Effector memory CD4-positive, alpha-beta T cell (primary cell): ENCODE results near the gene ELOA2.

Experiments used
- DNase-seq, 3 donors: peaks; one replicate each; pipeline ENCODE4 v3.0.0-alpha.2; 2020
- H3K27ac ChIP-seq: 2 replicates; pipeline ENCODE4 v1.7.0; 2013; ENCODE audit warnings: mild to moderate bottlenecking, low read length, moderate library complexity; ENCODE audit not compliant: insufficient read depth, poor library complexity, severe bottlenecking
- H3K27me3 ChIP-seq: replicated peaks from 2 replicates; pipeline ENCODE4 v1.7.0; 2013; ENCODE audit warnings: mild to moderate bottlenecking, low read length; ENCODE audit not compliant: insufficient read depth, control insufficient read depth, poor library complexity, severe bottlenecking
- H3K36me3 ChIP-seq: 2 replicates; pipeline ENCODE4 v1.7.0; 2013; ENCODE audit warnings: mild to moderate bottlenecking, low read length, moderate library complexity; ENCODE audit not compliant: control insufficient read depth, insufficient read depth
- H3K4me1 ChIP-seq: 2 replicates; pipeline ENCODE4 v1.7.0; 2013; ENCODE audit warnings: low read length, mild to moderate bottlenecking; ENCODE audit not compliant: control insufficient read depth, insufficient read depth, poor library complexity, severe bottlenecking
- H3K4me3 ChIP-seq: 2 replicates; pipeline ENCODE4 v1.7.0; 2013; ENCODE audit warnings: low read length, low read depth, mild to moderate bottlenecking; ENCODE audit not compliant: insufficient read depth, poor library complexity, severe bottlenecking
- H3K9me3 ChIP-seq: 2 replicates; pipeline ENCODE4 v1.7.0; 2013; ENCODE audit warnings: mild to moderate bottlenecking, low read length, moderate library complexity; ENCODE audit not compliant: control insufficient read depth
- total RNA-seq, 3 donors: gene quantifications; one replicate each; lab custom pipeline; 2026; lab: John Stamatoyannopoulos, UW

Gene ELOA2, protein sequence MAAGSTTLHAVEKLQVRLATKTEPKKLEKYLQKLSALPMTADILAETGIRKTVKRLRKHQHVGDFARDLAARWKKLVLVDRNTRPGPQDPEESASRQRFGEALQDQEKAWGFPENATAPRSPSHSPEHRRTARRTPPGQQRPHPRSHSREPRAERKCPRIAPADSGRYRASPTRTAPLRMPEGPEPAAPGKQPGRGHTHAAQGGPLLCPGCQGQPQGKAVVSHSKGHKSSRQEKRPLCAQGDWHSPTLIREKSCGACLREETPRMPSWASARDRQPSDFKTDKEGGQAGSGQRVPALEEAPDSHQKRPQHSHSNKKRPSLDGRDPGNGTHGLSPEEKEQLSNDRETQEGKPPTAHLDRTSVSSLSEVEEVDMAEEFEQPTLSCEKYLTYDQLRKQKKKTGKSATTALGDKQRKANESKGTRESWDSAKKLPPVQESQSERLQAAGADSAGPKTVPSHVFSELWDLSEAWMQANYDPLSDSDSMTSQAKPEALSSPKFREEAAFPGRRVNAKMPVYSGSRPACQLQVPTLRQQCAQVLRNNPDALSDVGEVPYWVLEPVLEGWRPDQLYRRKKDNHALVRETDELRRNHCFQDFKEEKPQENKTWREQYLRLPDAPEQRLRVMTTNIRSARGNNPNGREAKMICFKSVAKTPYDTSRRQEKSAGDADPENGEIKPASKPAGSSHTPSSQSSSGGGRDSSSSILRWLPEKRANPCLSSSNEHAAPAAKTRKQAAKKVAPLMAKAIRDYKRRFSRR
- 0 reads per million in 3 donors for total RNA-seq

DNA sequence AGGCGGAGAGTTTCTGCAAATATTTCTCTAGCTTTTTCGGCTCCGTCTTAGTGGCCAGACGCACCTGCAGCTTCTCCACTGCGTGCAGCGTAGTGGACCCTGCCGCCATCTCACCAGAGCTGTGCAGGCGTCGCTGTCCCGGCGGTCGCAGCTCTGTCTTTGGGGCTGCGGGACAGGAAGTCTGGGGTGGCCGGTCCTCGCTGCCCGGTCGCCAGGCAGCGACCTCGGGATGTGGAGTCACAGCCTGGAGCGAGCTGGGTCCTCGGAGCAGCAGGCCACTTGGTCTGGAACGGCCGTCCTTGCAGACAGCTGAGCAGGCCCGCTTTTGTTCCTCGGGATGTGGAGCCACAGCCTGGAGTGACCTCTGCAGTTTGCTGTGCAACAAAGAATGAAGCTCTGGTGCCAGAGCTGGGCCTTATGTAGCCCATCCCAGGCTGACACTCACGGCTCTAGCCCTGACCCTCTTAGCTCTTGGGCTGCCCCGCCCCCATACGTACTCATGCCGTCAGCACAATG, at the start of gene ELOA2:
Gene ELOA2, minus strand, starts transcription at position 466 of the 516 bp plus-strand sequence. Its CDS starts 357 bp downstream, at position 109.
- no peak within 1 kb of the TSS for H3K27ac ChIP-seq
- no peaks in the 10 kb centered on the region for H3K36me3 ChIP-seq
- H3K27me3 ChIP-seq = peaks cover 3% of the 10 kb centered on the region
- DNase-seq = no peak
- H3K9me3 ChIP-seq = no peaks in the 10 kb centered on the region
- no peak within 1 kb of the TSS for H3K4me3 ChIP-seq
- no peaks in the 10 kb centered on the region for H3K4me1 ChIP-seq

DNA sequence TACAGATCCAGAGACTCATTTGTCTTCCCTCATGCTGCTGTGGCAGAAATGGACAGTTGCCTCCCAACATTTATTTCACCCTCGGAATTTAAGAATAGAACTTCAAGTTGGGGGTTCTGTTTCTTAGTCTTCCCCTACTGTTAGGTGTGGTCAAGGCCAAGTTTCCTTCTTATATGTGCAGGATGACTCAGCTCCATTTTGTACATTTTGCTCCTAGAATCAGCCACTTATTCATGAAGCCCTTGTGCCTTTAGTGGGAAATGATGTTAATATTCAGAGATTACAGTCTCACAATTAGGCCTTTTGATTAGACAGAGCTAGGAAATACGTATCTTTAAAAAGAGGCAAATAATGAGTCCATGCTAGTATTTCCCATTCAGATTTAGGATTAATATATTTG, 46.2 kb upstream of the ELOA2 start:
- no peak for DNase-seq
- no peaks in the 10 kb centered on the region for H3K36me3 ChIP-seq
- no peak overlapping the region for H3K27ac ChIP-seq
- H3K27me3 ChIP-seq = no peaks in the 10 kb centered on the region
- H3K4me1 ChIP-seq = no peaks in the 10 kb centered on the region
- H3K9me3 ChIP-seq = no peaks in the 10 kb centered on the region
- H3K4me3 ChIP-seq = no peak overlapping the region

DNA sequence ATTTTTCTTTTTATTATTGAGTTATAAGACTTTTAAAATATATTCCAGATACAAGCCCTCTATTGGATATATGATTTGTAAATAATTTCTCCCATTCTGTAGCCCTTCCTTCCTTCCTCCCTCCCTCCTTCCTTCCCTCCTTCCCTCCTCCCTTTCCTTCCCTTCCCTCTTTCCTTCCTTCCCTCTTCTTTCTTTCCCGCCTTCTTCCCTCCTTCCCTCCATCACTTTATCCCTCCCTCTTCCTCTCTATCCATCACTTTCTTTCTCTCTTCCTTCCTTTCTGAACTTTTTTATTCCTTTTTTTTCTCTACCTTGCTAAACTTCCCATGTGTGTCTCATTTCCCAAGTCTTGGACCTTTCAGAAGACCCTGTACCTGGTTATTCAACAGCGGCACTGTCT, 45.5 kb upstream of the ELOA2 start:
- Histone ChIP-seq H3K36me3 (no peaks in the 10 kb centered on the region), H3K27me3 (no peaks in the 10 kb centered on the region), H3K9me3 (no peaks in the 10 kb centered on the region), H3K4me1 (no peaks in the 10 kb centered on the region), H3K27ac (no peak overlapping the region), H3K4me3 (no peak overlapping the region)
- no peak for DNase-seq

DNA sequence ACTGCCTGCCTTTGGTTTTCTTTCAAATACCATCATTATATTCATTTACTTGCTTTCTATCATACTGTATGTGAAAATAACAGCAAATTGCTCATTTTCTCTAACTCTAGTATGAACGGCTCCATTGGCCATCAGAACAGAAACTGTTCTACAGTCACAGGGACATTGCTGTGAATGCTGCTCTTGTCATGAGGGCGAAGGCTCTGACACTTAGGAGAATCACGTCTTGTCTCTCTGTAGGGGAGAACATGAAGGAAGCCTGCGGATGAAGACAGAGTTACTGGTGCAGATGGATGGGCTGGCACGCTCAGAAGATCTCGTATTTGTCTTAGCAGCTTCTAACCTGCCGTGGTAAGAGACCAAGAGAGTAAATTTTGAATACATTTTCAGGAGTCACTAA, 41.7 kb upstream of the ELOA2 start:
- H3K27ac ChIP-seq = no peak overlapping the region
- H3K36me3 ChIP-seq = no peaks in the 10 kb centered on the region
- H3K27me3 ChIP-seq = no peaks in the 10 kb centered on the region
- no peak overlapping the region for H3K4me3 ChIP-seq
- no peaks in the 10 kb centered on the region for H3K9me3 ChIP-seq
- no peak for DNase-seq
- H3K4me1 ChIP-seq = no peaks in the 10 kb centered on the region

DNA sequence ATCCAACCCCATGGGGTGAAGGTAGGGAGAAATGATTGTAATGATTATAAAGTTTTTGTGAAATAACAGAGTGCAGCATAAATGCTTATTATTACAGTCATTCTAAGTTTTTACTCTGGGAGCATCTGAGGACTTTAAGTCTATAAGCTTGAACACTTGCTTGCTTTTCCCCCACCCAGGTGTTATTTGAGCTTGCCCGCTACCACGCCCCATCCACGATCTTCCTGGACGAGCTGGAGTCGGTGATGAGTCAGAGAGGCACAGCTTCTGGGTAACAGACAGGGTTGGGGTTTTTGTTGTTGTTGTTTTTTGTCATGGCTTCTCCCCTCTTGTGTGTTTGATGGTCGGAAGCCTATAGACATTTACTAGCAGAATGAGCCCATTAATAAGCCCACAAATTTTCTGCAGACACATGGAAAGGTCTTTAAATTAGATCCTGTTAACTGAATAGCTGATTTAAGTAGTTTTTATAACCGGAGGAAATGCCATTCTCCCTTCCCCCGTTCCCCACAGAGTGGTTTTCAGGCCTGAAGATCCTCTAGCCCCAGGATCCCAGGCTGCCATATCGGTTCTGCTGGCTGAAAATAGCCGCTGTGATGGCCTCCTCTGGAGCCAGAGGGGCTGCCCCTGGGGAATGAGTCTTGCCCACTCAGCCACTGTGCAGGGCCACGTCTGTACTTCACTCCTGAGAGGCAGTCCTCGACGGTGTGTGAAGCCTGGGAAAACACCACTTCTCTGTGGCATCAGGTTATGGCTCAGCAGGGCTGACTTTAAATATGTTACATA, 39.9 kb upstream of the ELOA2 start:
- Histone ChIP-seq H3K36me3 (no peaks in the 10 kb centered on the region), H3K4me1 (no peaks in the 10 kb centered on the region), H3K9me3 (no peaks in the 10 kb centered on the region), H3K27me3 (no peaks in the 10 kb centered on the region), H3K27ac (no peak overlapping the region), H3K4me3 (no peak overlapping the region)
- no peak for DNase-seq

DNA sequence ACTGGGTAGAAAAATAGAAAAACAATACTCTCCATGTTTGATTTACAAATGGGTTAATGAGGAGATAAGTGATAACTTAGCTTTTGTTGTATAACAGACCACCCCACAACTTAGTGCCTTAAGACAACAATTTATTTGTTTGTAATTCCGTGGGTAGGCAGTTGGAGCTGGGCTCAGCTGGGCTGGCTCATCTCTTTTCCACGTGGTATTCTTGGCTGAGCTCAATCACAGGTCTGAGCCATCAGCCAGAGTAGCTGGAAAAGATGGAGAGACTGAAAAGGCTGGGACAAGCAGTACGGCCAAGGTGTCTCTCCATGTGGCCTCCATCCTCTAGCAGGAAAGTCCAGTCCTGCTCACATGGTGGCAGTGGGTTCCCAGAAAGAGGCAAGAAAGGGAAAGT, 32.2 kb upstream of the ELOA2 start:
- no peak overlapping the region for H3K4me3 ChIP-seq
- no peak for DNase-seq
- no peaks in the 10 kb centered on the region for H3K27me3 ChIP-seq
- no peaks in the 10 kb centered on the region for H3K9me3 ChIP-seq
- no peaks in the 10 kb centered on the region for H3K36me3 ChIP-seq
- no peak overlapping the region for H3K27ac ChIP-seq
- H3K4me1 ChIP-seq = no peaks in the 10 kb centered on the region

DNA sequence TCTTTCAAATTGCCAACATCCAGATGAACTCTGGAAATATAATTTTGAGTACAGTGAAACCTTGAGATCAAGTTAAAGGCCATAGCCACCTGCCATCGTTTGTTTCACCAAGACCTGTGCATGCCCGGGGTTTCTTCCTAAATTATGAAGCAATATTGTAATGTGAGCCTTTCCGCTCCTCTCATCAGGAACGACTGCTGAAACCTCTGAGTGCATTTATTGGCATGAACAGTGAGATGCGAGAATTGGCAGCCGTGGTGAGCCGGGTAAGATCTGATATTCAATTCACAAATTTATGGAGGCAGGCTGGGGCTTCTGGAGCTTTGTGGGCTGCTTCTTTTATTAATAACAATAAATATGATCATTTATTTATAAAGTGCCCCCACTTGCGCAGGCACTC, 27.7 kb upstream of the ELOA2 start:
- no peak for DNase-seq
- no peak overlapping the region for H3K4me3 ChIP-seq
- H3K4me1 ChIP-seq = no peaks in the 10 kb centered on the region
- H3K27ac ChIP-seq = no peak overlapping the region
- H3K9me3 ChIP-seq = no peaks in the 10 kb centered on the region
- H3K27me3 ChIP-seq = no peaks in the 10 kb centered on the region
- H3K36me3 ChIP-seq = no peaks in the 10 kb centered on the region

DNA sequence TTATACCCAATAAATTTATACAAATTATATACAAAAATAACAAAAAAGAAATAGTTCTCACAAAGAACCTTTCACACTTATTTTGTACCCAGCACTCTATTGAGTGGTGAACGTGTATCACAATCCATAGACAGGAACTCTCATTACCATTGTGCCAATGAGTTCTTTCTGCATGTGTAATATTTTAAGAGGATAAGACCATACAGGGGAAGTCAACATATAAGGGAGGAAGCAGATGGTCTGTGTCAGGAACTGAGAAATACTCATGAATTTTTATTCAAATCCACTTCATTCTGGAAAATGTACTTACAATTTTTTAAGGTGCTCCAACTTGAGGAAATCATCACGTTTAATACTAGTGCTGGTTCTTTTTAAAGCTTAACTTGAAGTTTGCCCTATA, 27.1 kb upstream of the ELOA2 start:
- DNase-seq = no peak
- Histone ChIP-seq H3K4me3 (no peak overlapping the region), H3K27me3 (no peaks in the 10 kb centered on the region), H3K9me3 (no peaks in the 10 kb centered on the region), H3K4me1 (no peaks in the 10 kb centered on the region), H3K36me3 (no peaks in the 10 kb centered on the region), H3K27ac (no peak overlapping the region)

DNA sequence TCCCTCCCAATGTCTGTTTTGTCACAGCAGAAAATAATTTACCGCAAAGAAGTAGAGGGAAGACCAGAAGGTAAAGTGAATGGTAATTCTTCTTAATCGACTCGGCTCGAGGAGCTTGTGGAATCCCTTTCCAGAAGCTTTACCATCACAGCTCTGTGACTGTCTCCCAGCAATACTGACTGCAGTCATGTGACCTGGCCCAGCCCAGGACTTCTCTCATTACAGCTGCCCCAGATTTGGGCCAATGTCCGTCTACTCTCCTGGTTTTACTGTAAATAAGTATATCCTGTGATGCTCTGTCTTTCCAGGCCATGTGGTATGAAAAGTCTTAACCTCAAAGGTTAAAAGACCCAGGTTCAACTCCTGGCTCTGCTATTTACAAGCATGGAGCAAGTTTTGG, 18.9 kb upstream of the ELOA2 start:
- no peaks in the 10 kb centered on the region for H3K36me3 ChIP-seq
- H3K9me3 ChIP-seq = peaks cover 3% of the 10 kb centered on the region
- no peaks in the 10 kb centered on the region for H3K27me3 ChIP-seq
- no peak overlapping the region for H3K27ac ChIP-seq
- H3K4me3 ChIP-seq = no peak overlapping the region
- no peaks in the 10 kb centered on the region for H3K4me1 ChIP-seq
- DNase-seq = no peak
